DMS114 treated with DMSO at 0.1 percent for 48 hours (cell line): ENCODE data around the gene PPP1R7.

Experiments used
- DNase-seq: peaks from one replicate; lab custom pipeline; 2025; ENCODE audit not compliant: unreplicated experiment; lab: John Stamatoyannopoulos, UW

Gene PPP1R7

DNA sequence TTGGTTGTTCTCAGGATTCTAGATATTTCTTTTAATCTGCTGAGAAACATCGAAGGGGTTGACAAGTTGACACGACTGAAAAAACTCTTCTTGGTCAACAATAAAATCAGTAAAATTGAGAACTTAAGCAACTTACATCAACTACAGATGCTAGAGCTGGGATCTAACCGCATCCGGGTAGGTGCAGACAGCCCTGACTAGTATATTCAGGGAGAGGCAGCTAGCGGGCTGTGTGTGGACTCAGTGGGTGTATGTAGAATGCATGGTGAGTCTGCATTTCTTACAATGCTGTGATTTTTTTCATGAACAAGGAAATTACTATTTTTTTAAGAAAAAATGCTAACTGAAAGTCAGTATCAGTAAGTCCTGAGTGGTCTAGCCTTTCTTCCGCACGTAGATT is 10.1 kb downstream of the PPP1R7 start:
- DNase-seq = no peak

- no peak for DNase-seq
These were observed 11.5 kb downstream of the PPP1R7 start for GRCh38 chr2:241161646-241162281.

GRCh38 chr2:241163601-241164118 is 13.4 kb downstream of the PPP1R7 start:
- DNase-seq = no peak

DNA sequence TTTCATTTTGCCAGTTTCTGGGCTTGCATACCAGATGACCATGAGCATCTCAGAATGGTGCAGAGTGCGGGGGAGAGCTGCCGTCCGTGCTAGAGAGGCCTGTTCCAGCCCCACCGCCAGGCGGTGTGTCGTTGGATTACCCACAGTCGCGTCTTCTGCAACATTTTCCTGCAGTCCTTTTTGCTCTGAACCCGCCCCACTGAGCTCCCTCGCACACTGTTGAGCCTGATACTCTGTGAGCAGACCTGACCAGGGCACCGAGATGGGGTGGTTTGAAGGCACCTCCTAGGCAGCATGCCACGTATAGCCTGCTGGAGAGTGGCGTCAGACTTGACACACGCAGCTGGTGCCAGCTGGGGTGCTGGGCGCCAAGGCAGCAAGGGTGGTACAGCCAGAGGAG is 18.1 kb downstream of the PPP1R7 start:
- no peak for DNase-seq

GRCh38 chr2:241173557-241173956 is 23.3 kb downstream of the PPP1R7 start:
- DNase-seq = no peak

- no peak for DNase-seq
These were observed 27.5 kb downstream of the PPP1R7 start for GRCh38 chr2:241177526-241178334.

DNA sequence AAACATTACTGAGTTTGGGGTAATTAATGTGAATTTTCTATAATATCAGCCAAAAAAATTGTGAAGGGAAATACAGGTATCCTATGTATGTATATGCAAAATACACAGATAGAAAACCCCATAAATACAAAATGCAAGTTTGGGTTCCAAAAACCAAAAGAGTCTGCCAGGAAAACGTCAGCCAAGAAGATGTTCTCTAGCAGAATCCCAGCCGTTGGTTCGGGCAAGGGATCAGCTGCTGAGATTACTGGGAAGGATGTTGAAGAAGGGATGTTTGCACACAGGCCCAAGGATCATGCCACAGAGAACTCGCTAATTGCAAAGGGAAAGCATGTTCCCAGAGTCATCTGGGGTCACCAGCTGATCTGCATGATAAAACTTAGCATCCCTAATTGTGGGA is 28.7 kb downstream of the PPP1R7 start:
- no peak for DNase-seq

DNA sequence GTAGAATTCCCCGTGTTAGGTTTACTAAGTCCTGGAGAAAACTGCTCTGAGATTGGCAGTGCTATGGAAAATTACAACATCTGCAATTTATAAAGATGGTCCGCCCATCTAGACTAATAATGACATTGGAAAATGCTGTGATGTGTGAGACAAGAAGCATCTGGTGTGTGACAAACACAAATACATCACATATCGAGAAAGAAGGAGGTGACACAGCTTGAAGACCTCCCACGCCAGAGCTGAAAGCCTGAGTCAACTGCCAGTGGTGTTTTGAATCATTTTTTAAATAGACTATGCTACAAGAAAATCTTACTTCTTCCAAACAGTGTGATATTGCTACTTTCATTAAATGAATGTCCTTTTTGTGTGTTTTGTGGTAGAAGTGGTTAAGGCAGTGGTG is 29.6 kb downstream of the PPP1R7 start:
- no peak for DNase-seq

DNA sequence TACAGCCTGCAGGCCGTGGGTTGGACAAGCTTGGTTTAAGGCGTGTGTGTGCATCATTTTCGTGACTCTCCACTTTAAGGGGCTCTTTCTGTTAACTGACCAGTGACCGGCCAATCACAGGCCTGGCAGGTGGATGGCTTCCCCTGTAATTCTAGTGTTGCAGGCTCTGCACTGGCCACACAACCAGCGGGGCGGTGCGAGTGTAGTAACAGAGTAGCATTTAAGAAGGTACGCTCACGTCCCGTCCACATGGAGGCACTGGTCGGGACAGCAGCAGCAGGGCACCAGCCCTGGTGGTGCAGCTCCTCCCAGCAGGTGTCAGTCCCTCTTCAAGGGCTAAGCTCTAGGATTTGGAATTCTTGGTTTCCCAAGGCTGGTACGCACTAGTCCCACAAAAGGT is 30.2 kb downstream of the PPP1R7 start:
- DNase-seq = no peak

DNA sequence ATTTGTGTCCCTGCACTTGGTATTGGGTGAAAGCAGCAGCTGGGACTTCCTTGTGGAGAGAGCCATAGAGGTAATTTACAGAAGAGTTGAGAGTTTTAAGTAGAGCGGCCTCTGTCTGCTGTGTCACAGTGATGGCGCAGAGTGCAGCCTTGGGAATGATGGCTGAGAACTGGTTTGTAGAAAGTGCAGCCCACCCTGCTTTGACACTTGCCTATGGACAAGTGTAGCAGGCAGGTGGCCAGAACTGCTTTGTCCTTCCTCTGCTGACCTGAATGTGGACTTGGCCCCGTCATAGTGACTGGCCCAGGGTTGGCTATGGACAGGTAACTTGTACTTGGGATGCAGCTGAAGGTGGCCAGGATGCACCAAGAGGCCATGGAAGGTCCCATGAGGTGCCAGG is 31.9 kb downstream of the PPP1R7 start:
- no peak for DNase-seq

GRCh38 chr2:241182531-241183133 is 32.4 kb downstream of the PPP1R7 start:
- no peak for DNase-seq

GRCh38 chr2:241183221-241183620 is 33.0 kb downstream of the PPP1R7 start:
- no peak for DNase-seq

- no peak for DNase-seq
These were observed 34.6 kb downstream of the PPP1R7 start for GRCh38 chr2:241184901-241185300.

DNA sequence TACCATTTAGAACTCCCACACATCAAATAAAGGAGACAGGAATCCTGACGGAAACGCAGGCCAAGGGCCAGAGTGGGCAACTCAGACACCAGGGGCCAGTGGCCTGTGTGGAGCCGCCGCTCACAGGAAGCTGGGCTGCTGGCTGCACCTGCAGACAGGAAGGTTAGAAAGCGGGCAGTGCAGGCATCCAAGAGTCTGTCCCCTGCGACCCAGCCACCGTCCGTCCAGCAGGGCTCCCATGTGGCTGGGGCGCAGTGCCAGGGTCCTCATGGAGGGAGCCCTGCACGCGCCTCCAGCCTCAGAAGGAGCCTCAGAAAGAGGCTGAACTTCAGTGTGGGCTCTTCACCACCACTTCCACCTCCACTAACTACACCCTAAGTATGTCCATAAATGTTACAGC is 35.7 kb downstream of the PPP1R7 start:
- DNase-seq = no peak

DNA sequence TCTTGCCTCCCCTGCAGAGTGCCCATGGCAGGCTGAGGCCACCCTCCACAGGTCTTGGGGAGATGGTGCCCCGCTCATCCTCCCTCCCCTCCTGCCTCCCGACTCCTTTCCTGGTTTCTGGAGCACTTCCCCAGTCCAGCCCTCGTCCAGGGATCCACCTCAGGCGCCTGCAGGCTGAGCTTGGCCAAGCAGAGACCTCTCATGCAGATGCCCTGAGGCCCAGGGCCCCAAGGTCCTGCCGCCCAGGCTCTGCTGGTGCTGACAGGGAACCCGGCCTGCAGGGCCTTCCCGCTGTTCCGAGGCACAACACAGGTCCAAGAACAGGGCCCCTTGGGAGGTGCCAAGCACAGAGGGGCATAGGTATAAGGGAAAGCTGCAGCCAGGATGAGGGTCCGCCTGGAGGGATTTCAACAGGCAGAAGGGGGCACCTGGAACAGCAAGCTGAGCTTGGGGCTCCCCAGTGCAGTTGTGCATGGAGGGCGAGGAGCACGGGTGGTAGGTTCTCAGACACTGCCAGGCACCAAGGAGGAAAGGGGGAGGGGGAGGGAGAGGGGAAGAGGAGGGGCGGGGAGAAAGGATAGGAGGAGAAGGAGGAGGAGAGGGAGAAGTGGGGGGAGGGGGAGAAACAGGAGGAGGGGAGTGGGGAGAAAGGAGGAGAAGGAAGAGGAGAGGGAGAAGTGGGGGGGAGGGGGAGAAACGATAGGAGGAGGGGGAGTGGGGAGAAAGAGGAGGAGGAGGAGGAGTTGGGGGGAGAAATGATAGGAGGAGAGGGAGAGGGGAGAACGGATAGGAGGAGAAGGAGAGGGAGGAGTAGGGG is 37.0 kb downstream of the PPP1R7 start:
- DNase-seq = no peak

GRCh38 chr2:241187918-241188234 is 37.6 kb downstream of the PPP1R7 start:
- DNase-seq = no peak

- DNase-seq = no peak
These were observed 38.3 kb downstream of the PPP1R7 start, which contains the start of gene ANO7 for GRCh38 chr2:241188361-241189092. Gene ANO7 (plus strand): TSS chr2:241188677. CDS start chr2:241190064, 1,387 bp downstream.

- no peak for DNase-seq
These were observed 39.0 kb downstream of the PPP1R7 start for GRCh38 chr2:241189093-241189855.

GRCh38 chr2:241189856-241190201 is 39.6 kb downstream of the PPP1R7 start:
- no peak for DNase-seq
